NCI-H2227 (cell line): ENCODE measurements around the gene GPR155.
A peak's percentile ranks its signal among the peaks of the same experiment; 100 is the strongest.

ENCODE experiments used
- DNase-seq: peaks from one replicate; lab custom pipeline; 2025; ENCODE audit not compliant: unreplicated experiment; lab: John Stamatoyannopoulos, UW

The GPR155 gene

GRCh38 chr2:174486563-174487107, at the start of gene GPR155:
GPR155 (minus strand) TSS chr2:174487029; CDS start chr2:174481956, 5,073 bp downstream.
- peak; percentile 67 for DNase-seq

GRCh38 chr2:174535757-174536703, 49.2 kb upstream of the GPR155 start:
- DNase-seq: no peak

- DNase-seq: no peak
These were observed 48.3 kb upstream of the GPR155 start for GRCh38 chr2:174535083-174535482.

GRCh38 chr2:174529916-174530315, 43.1 kb upstream of the GPR155 start:
- no peak for DNase-seq

GRCh38 chr2:174527959-174528358, 41.1 kb upstream of the GPR155 start:
- no peak for DNase-seq

- no peak for DNase-seq
These were observed 40.4 kb upstream of the GPR155 start for GRCh38 chr2:174527101-174527721.

GRCh38 chr2:174524527-174524926, 37.7 kb upstream of the GPR155 start:
- no peak for DNase-seq

GRCh38 chr2:174522553-174522952, 35.7 kb upstream of the GPR155 start:
- peak; percentile 35 for DNase-seq

- DNase-seq: no peak
These were observed 31.6 kb upstream of the GPR155 start for GRCh38 chr2:174518395-174518794.

GRCh38 chr2:174516501-174517378, 29.9 kb upstream of the GPR155 start:
- no peak for DNase-seq

GRCh38 chr2:174512345-174512744, 25.5 kb upstream of the GPR155 start:
- DNase-seq: no peak

- no peak for DNase-seq
These were observed 24.9 kb upstream of the GPR155 start for GRCh38 chr2:174511580-174512260.

- peak; percentile 49 for DNase-seq
These were observed 23.9 kb upstream of the GPR155 start for GRCh38 chr2:174510583-174511189.

GRCh38 chr2:174503161-174503809, 16.5 kb upstream of the GPR155 start:
- DNase-seq: no peak

- DNase-seq: no peak
These were observed 12.5 kb upstream of the GPR155 start for GRCh38 chr2:174499371-174499770.

GRCh38 chr2:174495365-174496012, 8.7 kb upstream of the GPR155 start:
- DNase-seq: no peak

- DNase-seq: no peak
These were observed 6.9 kb upstream of the GPR155 start for GRCh38 chr2:174493549-174494331.

- no peak for DNase-seq
These were observed 6.2 kb upstream of the GPR155 start for GRCh38 chr2:174492963-174493431.
